Skeletal muscle satellite cell (primary cell): ENCODE results near the gene TBX2. TPM values are rescaled to one million over a fixed set of nuclear protein-coding genes. Genes with fewer than 3 reads are reported as not detected.
"Not testable (repeated sequence)": the region's sequence is repeated elsewhere in the genome, so short reads cannot be mapped to it uniquely, and the experiment has no call there.

Experiments
- H3K27me3 ChIP-seq: 2 replicates; pipeline ENCODE4 v1.7.0; 2013; ENCODE audit warnings: low read length; ENCODE audit not compliant: control insufficient read depth, insufficient read depth
- H3K36me3 ChIP-seq: 2 replicates; pipeline ENCODE4 v1.7.0; 2013; ENCODE audit warnings: mild to moderate bottlenecking, control low read depth, low read length; ENCODE audit not compliant: insufficient read depth
- H3K4me1 ChIP-seq: 2 replicates; pipeline ENCODE4 v1.7.0; 2013; ENCODE audit warnings: low read length; ENCODE audit not compliant: control insufficient read depth, insufficient read depth
- H3K4me2 ChIP-seq: 2 replicates; pipeline ENCODE4 v1.7.0; 2013; ENCODE audit warnings: mild to moderate bottlenecking, low read length
- H3K4me3 ChIP-seq: 2 replicates; pipeline ENCODE4 v1.7.0; 2013; ENCODE audit warnings: low read length
- H3K9ac ChIP-seq: 2 replicates; pipeline ENCODE4 v1.7.0; 2013; ENCODE audit warnings: mild to moderate bottlenecking, low read depth, low read length, moderate library complexity
- H3K9me3 ChIP-seq: replicated peaks from 2 replicates; pipeline ENCODE4 v1.7.0; 2013; ENCODE audit warnings: mild to moderate bottlenecking, control low read depth, low read length
- total RNA-seq: library from RNA; depleted of rRNA; stranded (reverse); fragments of >200 nt; gene quantifications from 2 replicates; pipeline ENCODE4 v1.2.3, GENCODE V29; 2012; rRNA removed

Gene TBX2
- 32.4 and 33.0 TPM in 2 replicates for total RNA-seq

DNA sequence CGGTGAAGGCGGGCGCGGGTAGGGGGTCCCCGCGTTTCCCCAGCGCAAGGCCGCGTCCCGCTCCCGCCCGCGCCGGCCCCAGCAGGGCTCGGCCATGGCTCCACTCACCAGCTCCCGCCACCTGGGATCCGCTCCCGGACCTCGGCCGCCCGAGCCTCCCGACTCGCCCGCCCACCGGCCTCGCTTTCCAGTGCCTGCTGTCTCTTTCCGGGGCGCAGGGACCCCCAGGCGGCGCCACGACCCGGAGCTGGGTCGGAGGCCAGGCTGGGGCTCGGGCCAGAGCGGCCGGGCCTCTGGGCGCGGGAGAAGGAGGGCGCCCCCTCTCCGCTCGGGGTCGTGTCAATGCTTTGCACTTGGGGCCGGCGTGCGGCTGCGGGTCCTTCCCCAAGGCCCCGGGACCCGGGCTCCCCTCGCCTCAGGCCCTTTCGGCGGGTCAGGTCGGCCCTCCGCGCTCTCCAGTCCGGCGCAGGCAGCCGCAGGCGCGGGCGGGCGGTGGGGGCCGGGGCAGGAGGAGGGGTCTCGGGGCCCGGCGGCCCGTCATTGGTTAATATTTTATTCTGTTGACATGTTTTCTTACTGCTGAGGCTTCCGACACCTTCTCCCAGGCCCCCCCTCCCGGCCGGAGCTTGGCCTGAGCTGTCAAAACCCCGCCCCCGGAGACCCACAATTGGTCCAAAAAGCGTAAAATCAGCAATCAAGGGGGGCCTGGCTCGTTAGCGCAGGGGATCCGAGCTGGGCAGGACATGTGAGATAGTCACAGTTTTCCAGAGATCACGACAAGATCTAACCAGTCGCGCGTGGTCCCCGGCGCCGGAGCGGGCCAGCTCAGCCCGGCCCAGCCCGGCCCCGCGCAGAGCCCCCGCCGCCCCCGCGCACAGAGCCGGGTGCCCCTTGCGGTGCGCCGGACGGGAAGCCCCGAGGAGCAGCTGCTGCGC is at the start of gene TBX2:
Gene TBX2 (plus strand): TSS at position 713 of the 935 bp plus-strand sequence. CDS start 334 bp downstream, outside the sequence.
- H3K27me3 ChIP-seq: no peaks in the 10 kb centered on the region
- H3K9ac ChIP-seq: peak within 1 kb of the TSS; percentile 95

DNA sequence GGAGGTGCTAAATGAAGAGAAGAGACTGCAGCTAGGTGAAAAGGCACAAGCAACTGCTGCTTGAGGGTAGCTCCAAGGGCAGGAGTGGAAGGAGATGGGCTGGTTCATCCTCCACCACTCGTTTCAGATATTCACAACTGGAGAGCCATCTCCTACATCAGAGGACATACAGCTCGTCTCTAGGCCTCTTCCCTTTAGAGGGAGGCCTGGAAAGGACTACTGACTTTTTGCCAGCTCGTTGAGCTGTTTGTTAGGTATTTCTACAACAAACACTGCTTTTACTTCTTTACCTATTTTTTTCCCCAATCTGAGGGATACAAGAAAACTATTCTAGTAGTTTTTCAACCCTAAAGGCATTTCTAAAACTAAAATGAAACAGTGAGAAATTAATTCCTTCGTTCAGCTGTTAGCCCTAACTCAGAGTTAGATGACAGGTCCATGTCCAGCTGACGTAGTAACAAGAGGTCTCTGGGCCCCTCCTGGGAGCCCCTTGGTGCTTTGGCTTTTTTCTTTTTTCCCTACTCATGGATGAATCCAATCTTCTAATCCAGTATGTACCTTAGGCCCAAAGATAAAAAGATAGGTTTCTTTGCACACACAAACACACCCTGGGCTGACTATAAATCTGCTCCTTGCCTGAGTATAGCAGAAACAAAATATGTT is 47.8 kb upstream of the TBX2 start:
- H3K4me2 ChIP-seq: no peak overlapping the region
- H3K4me3 ChIP-seq: no peak overlapping the region
- H3K4me1 ChIP-seq: peaks cover 34% of the 10 kb centered on the region
- no peaks in the 10 kb centered on the region for H3K9me3 ChIP-seq
- no peaks in the 10 kb centered on the region for H3K27me3 ChIP-seq
- H3K9ac ChIP-seq: no peak overlapping the region
- H3K36me3 ChIP-seq: no peaks in the 10 kb centered on the region

More for the DNA sequence above, at the start of gene TBX2:
- peak within 1 kb of the TSS; percentile 85 for H3K4me3 ChIP-seq
- H3K9me3 ChIP-seq: no peaks in the 10 kb centered on the region
- peaks cover 48% of the 10 kb centered on the region for H3K4me1 ChIP-seq
- H3K36me3 ChIP-seq: peaks cover 23% of the 10 kb centered on the region
- peak within 1 kb of the TSS; percentile 97 for H3K4me2 ChIP-seq

- H3K9ac ChIP-seq: peak overlapping the region; percentile 2
- H3K4me2 ChIP-seq: no peak overlapping the region
- H3K27me3 ChIP-seq: no peaks in the 10 kb centered on the region
- H3K9me3 ChIP-seq: no peaks in the 10 kb centered on the region
- peaks cover 36% of the 10 kb centered on the region for H3K4me1 ChIP-seq
- no peaks in the 10 kb centered on the region for H3K36me3 ChIP-seq
- H3K4me3 ChIP-seq: no peak overlapping the region
These were observed 47.3 kb upstream of the TBX2 start for GRCh38 chr17:61352408-61352770.

- Histone ChIP-seq H3K9ac (peak overlapping the region; percentile 2), H3K9me3 (no peaks in the 10 kb centered on the region), H3K4me1 (peaks cover 36% of the 10 kb centered on the region), H3K36me3 (no peaks in the 10 kb centered on the region), H3K4me2 (no peak overlapping the region), H3K4me3 (no peak overlapping the region), H3K27me3 (no peaks in the 10 kb centered on the region)
These were observed 46.7 kb upstream of the TBX2 start for GRCh38 chr17:61352781-61353491.

- H3K4me3 ChIP-seq: no peak overlapping the region
- H3K4me1 ChIP-seq: peaks cover 36% of the 10 kb centered on the region
- H3K27me3 ChIP-seq: no peaks in the 10 kb centered on the region
- H3K4me2 ChIP-seq: no peak overlapping the region
- no peak overlapping the region for H3K9ac ChIP-seq
- H3K9me3 ChIP-seq: no peaks in the 10 kb centered on the region
- H3K36me3 ChIP-seq: no peaks in the 10 kb centered on the region
These were observed 46.0 kb upstream of the TBX2 start for GRCh38 chr17:61353615-61354014.

DNA sequence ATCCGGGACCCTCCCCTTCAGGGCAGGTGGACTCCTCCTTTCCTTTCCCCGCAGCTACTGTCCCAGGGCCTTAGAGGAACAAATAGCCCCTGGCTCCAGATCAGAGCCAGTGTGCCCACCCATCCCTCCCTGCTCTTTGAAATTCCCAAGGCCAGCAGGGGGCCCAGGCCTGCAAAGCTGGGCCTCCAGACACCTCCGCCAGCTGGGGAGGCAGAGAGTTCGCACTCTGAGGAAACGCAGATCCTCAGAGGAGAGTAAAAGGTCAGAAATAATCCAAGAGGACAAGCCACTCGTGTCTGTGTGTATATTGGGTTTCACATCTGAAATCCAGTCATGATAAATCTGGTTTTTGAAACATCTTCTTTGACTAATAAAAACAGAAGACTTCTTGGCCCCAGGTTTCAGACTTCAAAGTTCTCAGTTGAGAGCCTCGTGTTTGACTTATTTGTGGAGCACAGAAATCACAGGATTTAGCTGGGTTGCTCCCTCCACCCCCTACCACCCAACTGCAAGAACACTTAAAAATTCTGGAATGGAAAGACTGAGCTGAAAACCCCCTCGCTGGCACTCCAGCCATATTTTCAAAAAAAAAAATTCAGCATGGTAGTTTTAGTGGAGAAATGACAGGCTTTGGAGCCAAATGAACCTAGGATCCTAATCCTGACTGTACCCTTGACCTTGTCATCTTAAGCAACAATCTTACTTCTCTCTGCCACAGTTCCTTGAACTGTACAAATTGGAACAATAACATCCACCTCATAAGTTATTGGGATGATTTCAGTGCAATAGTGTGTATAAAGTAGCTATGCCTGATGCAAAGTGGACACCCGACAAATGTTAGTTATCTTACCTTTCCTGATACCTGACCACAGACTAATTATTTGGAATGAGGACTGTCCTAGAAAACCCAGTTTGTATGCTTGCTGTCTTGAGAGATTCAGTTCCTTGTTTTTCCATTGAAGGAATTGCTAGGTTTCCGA is 44.5 kb upstream of the TBX2 start:
- Histone ChIP-seq H3K4me1 (peaks cover 38% of the 10 kb centered on the region), H3K9ac (no peak overlapping the region), H3K27me3 (no peaks in the 10 kb centered on the region), H3K4me2 (no peak overlapping the region), H3K9me3 (no peaks in the 10 kb centered on the region), H3K36me3 (no peaks in the 10 kb centered on the region), H3K4me3 (no peak overlapping the region)

GRCh38 chr17:61357061-61357460 is 42.6 kb upstream of the TBX2 start:
- H3K4me1 ChIP-seq: peaks cover 47% of the 10 kb centered on the region
- not testable (repeated sequence) for H3K4me2 ChIP-seq, H3K9me3 ChIP-seq, H3K27me3 ChIP-seq, H3K4me3 ChIP-seq, H3K36me3 ChIP-seq, H3K9ac ChIP-seq

GRCh38 chr17:61359513-61359912 is 40.1 kb upstream of the TBX2 start:
- H3K27me3 ChIP-seq, H3K4me3 ChIP-seq, H3K4me2 ChIP-seq, H3K9ac ChIP-seq, H3K9me3 ChIP-seq, H3K36me3 ChIP-seq: not testable (repeated sequence)
- peaks cover 28% of the 10 kb centered on the region for H3K4me1 ChIP-seq

GRCh38 chr17:61360318-61360943 is 39.2 kb upstream of the TBX2 start:
- H3K4me2 ChIP-seq: peak overlapping the region; percentile 45
- H3K4me3 ChIP-seq: no peak overlapping the region
- H3K36me3 ChIP-seq: no peaks in the 10 kb centered on the region
- H3K9me3 ChIP-seq: no peaks in the 10 kb centered on the region
- H3K9ac ChIP-seq: peak overlapping the region; percentile 4
- H3K27me3 ChIP-seq: no peaks in the 10 kb centered on the region
- H3K4me1 ChIP-seq: peaks cover 28% of the 10 kb centered on the region

- Histone ChIP-seq H3K9me3 (no peaks in the 10 kb centered on the region), H3K4me2 (peak overlapping the region; percentile 45), H3K4me3 (no peak overlapping the region), H3K4me1 (peaks cover 28% of the 10 kb centered on the region), H3K36me3 (no peaks in the 10 kb centered on the region), H3K9ac (peak overlapping the region; percentile 4), H3K27me3 (no peaks in the 10 kb centered on the region)
These were observed 38.6 kb upstream of the TBX2 start for GRCh38 chr17:61361084-61361483.
